GM12878 (cell line): Measurements from ENCODE around the gene AP4S1. TPM values are rescaled to one million over a fixed set of nuclear protein-coding genes. Genes with fewer than 3 reads are reported as not detected.
"Not testable (repeated sequence)": the region's sequence is repeated elsewhere in the genome, so short reads cannot be mapped to it uniquely, and the experiment has no call there.

Experiments
- ATAC-seq: fragments of 200-7000 bp; cut with Tn5 transposase; 3 replicates; pipeline ENCODE4 v1.9.1; 2020; ENCODE audit warnings: mild to moderate bottlenecking, moderate library complexity
- BruUV-seq: library from RNA; stranded (reverse); fragments of 400-500 nt; replicated peaks from 2 replicates; lab custom pipeline; 2021; lab: Mats Ljungman, UMichigan
- CTCF ChIA-PET: fragments of 300-600 bp; sonication (Branson Sonifier 250); formaldehyde crosslinking; extraction: SDS; loops from one replicate; lab custom pipeline; 2021; ENCODE audit warnings: inconsistent platforms; lab: Yijun Ruan, JAX
- POLR2A ChIA-PET: fragments of 350-600 bp; formaldehyde crosslinking; extraction: SDS; loops from one replicate; lab custom pipeline; 2021; ENCODE audit warnings: inconsistent platforms; lab: Charles Lee
- RAD21 ChIA-PET: fragments of 300-600 bp; sonication (Branson Sonifier 250); formaldehyde crosslinking; loops from one replicate; lab custom pipeline; 2023; ENCODE audit warnings: antibody characterized with exemption; ENCODE audit not compliant: unreplicated experiment; lab: Charles Lee
- SMC1A ChIA-PET: fragments of 300-600 bp; sonication (Branson Sonifier 250); formaldehyde crosslinking; loops from one replicate; lab custom pipeline; 2023; ENCODE audit not compliant: unreplicated experiment, uncharacterized antibody; lab: Charles Lee
- DNase-seq: peaks from one replicate; pipeline ENCODE4 v3.0.0-alpha.2; 2011; ENCODE audit warnings: low read depth, low spot score
- FAIRE-seq: peaks from 3 replicates; lab custom pipeline; 2011; peaks lifted over from hg19 to GRCh38; lab: Jason Lieb, UNC
- H2AFZ ChIP-seq: 2 replicates; pipeline ENCODE4 v1.6.0; 2011; ENCODE audit warnings: low read depth, low read length, control low read depth; ENCODE audit not compliant: control insufficient read depth
- H3K27ac ChIP-seq: 2 replicates; pipeline ENCODE4 v1.5.1; 2011; ENCODE audit warnings: control low read depth; ENCODE audit not compliant: control insufficient read depth, insufficient read depth
- H3K27me3 ChIP-seq, 2 experiments: replicated peaks in 1 of 2; 2 replicates each; pipeline versions ENCODE4 v1.6.0 to v1.6.1; 2011; ENCODE audit warnings: low read length in 1 of 2; ENCODE audit not compliant: control insufficient read depth in 2 of 2, insufficient read depth in 2 of 2
- H3K36me3 ChIP-seq, 2 experiments: 2 replicates each; pipeline ENCODE4 v1.5.1; 2011; ENCODE audit warnings: low read length in 1 of 2; ENCODE audit not compliant: control insufficient read depth in 2 of 2, insufficient read depth in 2 of 2
- H3K4me1 ChIP-seq: 2 replicates; pipeline ENCODE4 v1.6.1; 2011; ENCODE audit warnings: mild to moderate bottlenecking, low read length, moderate library complexity, mixed read lengths; ENCODE audit not compliant: control insufficient read depth, insufficient read depth
- H3K4me2 ChIP-seq: 2 replicates; pipeline ENCODE4 v1.6.0; 2011; ENCODE audit warnings: control low read depth; ENCODE audit not compliant: control insufficient read depth, insufficient read depth
- H3K4me3 ChIP-seq: fragments of 200-600 bp; sonication (generic); 2 replicates; pipeline ENCODE4 v1.5.1; 2016
- H3K79me2 ChIP-seq: 2 replicates; pipeline ENCODE4 v1.6.0; 2011; ENCODE audit warnings: low read length; ENCODE audit not compliant: control insufficient read depth, insufficient read depth
- H3K9ac ChIP-seq: 2 replicates; pipeline ENCODE4 v1.8.0; 2011; ENCODE audit warnings: low read length, control low read depth, mixed read lengths; ENCODE audit not compliant: control insufficient read depth, insufficient read depth
- H3K9me3 ChIP-seq: replicated peaks from 3 replicates; pipeline ENCODE4 v1.5.1; 2011; ENCODE audit warnings: mild to moderate bottlenecking, low read length; ENCODE audit not compliant: control insufficient read depth, insufficient read depth
- H4K20me1 ChIP-seq: 2 replicates; pipeline ENCODE4 v1.6.0; 2011; ENCODE audit not compliant: control insufficient read depth, insufficient read depth
- CREM ChIP-seq: IDR thresholded peaks from 2 replicates; pipeline ENCODE4 v1.6.1; 2014; ENCODE audit warnings: antibody characterized with exemption, low read depth
- HCFC1 ChIP-seq: fragments of 150-350 bp; IDR thresholded peaks from 2 replicates; pipeline ENCODE4 v1.6.1; 2014; ENCODE audit warnings: low read length
- IKZF1 ChIP-seq: fragments of 450-650 bp; conservative IDR thresholded peaks from 2 replicates; pipeline ENCODE4 v1.6.1; 2017; ENCODE audit warnings: antibody characterized with exemption, mild to moderate bottlenecking
- MTA2 ChIP-seq: fragments of 450-650 bp; IDR thresholded peaks from 2 replicates; pipeline ENCODE4 v1.6.1; 2016; ENCODE audit warnings: low read depth, mild to moderate bottlenecking, moderate library complexity
- MYB ChIP-seq: fragments of 150-350 bp; IDR thresholded peaks from 2 replicates; pipeline ENCODE4 v1.6.1; 2014; ENCODE audit warnings: mild to moderate bottlenecking, low read depth, low read length, borderline replicate concordance
- NBN ChIP-seq: fragments of 450-650 bp; IDR thresholded peaks from 2 replicates; pipeline ENCODE4 v1.6.1; 2016
- NR2C2 ChIP-seq: IDR thresholded peaks from 2 replicates; pipeline ENCODE4 v1.6.1; 2011; ENCODE audit warnings: borderline replicate concordance, low read depth; ENCODE audit not compliant: control insufficient read depth, insufficient read length
- SUZ12 ChIP-seq: fragments of 200-600 bp; sonication (generic); IDR thresholded peaks from one replicate; pipeline ENCODE4 v1.6.1; 2018; ENCODE audit warnings: antibody characterized with exemption, mild to moderate bottlenecking; ENCODE audit not compliant: unreplicated experiment
- TCF12 ChIP-seq: IDR thresholded peaks from 2 replicates; pipeline ENCODE4 v1.6.1; 2011; ENCODE audit warnings: low read depth, mild to moderate bottlenecking, low read length
- WGBS: methylation state at CpG from one replicate; pipeline ENCODE4 v1.1.6; 2016; ENCODE audit warnings: low lambda C conversion rate; ENCODE audit not compliant: insufficient replicate concordance, insufficient coverage; ENCODE audit errors: missing lambda C conversion rate; 5-methylcytosine and 5-hydroxymethylcytosine counted together
- in situ Hi-C: fragments of 300-500 bp; cut with MboI; formaldehyde crosslinking; loops from 9 replicates; pipeline ENCODE4 v1.14.3; 2018; ENCODE audit warnings: mixed read lengths
- intact Hi-C: fragments of 100-400 bp; cut with micrococcal nuclease; formaldehyde crosslinking; loops from one replicate; pipeline ENCODE4 v1.14.2; 2022; ENCODE audit not compliant: unreplicated experiment
- polyA plus RNA-seq, 11 experiments: library from polyadenylated mRNA; depleted of rRNA in 4 of 11; unstranded in 6 of 11; stranded (reverse) in 5 of 11; fragments of >200 nt; fragmentation: Nextera tagmentation in 4 of 11; fragmentation: Illumina TruSeq in 1 of 11; extraction: Ambion mirVana in 4 of 11; extraction: Trizol in 1 of 11; gene quantifications; 1 replicate in 1 of 11; 2 replicates in 10 of 11; pipeline versions ENCODE4 v1.2.1 to v1.2.3, GENCODE V29; 2011 to 2016; ENCODE audit warnings: inconsistent platforms in 2 of 11, missing spikeins in 2 of 11, low read depth in 1 of 11
- total RNA-seq, 4 experiments: library from RNA; depleted of rRNA in 3 of 4; stranded (reverse); fragments of >200 nt in 3 of 4; fragmentation: Illumina TruSeq in 1 of 4; extraction: Trizol in 1 of 4; gene quantifications; 2 replicates each; pipeline versions ENCODE4 v1.2.1 to v1.2.3, GENCODE V29; 2013 to 2021
- TF ChIP-seq, protein P1 (sequence below): fragments of 450-650 bp; formaldehyde crosslinking; IDR thresholded peaks from 2 replicates; pipeline ENCODE4 v1.4.0; 2022; ENCODE audit warnings: mild to moderate bottlenecking, moderate library complexity

The AP4S1 gene
- total and polyA plus RNA-seq, 10 of the 15 experiments (the other 5 are each of a cell fraction or from before 2014, with no cell fraction given): 3.6 to 9.0 (median 5.7) TPM

DNA sequence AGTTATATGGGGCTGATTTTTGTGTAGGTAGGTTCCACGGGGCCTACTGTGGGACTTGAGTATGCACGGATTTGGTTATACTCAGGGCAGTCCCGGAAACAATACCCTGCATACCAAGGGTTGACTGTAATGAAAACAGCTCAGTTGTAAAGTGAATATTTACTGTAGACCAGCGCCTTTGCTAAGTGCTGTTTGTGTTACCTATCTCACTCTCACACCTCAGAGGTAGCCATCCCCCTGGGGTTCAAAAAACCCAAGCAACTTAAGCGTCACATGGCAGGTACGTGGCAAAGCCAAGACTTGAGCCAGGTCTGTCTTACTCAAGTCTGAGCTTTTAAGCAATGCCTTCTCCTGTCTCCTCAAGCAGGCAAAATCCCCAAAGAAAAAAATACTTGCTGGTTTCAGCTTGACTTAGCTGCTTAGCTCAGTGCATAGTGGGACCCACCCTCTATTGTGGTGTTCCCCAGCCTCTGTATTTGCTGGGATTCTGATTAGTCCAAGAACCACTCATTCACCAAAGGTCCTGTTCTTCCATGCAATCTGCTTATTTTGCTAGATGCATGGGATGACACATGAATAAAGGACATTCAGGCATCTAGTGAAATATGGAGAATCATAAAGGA, 34.9 kb downstream of the AP4S1 start:
- Histone ChIP-seq H4K20me1 (no peaks in the 10 kb centered on the region), H3K4me2 (no peak overlapping the region), H3K27ac (no peak overlapping the region), H3K9me3 (no peaks in the 10 kb centered on the region), H3K79me2 (no peaks in the 10 kb centered on the region), H2AFZ (no peak overlapping the region), H3K4me1 (no peaks in the 10 kb centered on the region), H3K9ac (no peak overlapping the region), H3K36me3 (no peaks in the 10 kb centered on the region), H3K27me3 (no peaks in the 10 kb centered on the region), H3K4me3 (no peak overlapping the region)
- ChIA-PET CTCF (interaction anchor here (1.2 kb wide), 1 partner anchor 80 kb away, joined by 3 read pairs; no protein-coding TSS in a partner anchor), POLR2A (no interaction called here), RAD21 (interaction anchor here (1.0 kb wide), 1 partner anchor 81 kb away, joined by 3 read pairs; no protein-coding TSS in a partner anchor), SMC1A (no interaction called here)
- intact Hi-C loops: no loop called here
- TF ChIP-seq HCFC1 (no peak), NR2C2 (no peak), SUZ12 (no peak), TCF12 (no peak), IKZF1 (no peak), MYB (no peak), NBN (no peak), MTA2 (no peak), CREM (no peak)
- TF ChIP-seq, protein P1, sequence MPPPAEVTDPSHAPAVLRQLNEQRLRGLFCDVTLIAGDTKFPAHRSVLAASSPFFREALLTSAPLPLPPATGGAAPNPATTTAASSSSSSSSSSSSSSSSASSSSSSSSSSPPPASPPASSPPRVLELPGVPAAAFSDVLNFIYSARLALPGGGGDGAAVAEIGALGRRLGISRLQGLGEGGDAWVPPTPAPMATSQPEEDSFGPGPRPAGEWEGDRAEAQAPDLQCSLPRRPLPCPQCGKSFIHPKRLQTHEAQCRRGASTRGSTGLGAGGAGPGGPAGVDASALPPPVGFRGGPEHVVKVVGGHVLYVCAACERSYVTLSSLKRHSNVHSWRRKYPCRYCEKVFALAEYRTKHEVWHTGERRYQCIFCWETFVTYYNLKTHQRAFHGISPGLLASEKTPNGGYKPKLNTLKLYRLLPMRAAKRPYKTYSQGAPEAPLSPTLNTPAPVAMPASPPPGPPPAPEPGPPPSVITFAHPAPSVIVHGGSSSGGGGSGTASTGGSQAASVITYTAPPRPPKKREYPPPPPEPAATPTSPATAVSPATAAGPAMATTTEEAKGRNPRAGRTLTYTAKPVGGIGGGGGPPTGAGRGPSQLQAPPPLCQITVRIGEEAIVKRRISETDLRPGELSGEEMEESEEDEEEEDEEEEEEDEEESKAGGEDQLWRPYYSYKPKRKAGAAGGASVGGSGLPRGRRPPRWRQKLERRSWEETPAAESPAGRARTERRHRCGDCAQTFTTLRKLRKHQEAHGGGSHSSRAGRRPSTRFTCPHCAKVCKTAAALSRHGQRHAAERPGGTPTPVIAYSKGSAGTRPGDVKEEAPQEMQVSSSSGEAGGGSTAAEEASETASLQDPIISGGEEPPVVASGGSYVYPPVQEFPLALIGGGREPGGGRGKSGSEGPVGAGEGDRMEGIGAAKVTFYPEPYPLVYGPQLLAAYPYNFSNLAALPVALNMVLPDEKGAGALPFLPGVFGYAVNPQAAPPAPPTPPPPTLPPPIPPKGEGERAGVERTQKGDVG: no peak
- DNase-seq (no peak), ATAC-seq (no peak), FAIRE-seq (no peak)
- in situ Hi-C loops: no loop called here
- no TSS peak for BruUV-seq
- WGBS: 64% methylated on average over 6 of the region's 6 CpGs

DNA sequence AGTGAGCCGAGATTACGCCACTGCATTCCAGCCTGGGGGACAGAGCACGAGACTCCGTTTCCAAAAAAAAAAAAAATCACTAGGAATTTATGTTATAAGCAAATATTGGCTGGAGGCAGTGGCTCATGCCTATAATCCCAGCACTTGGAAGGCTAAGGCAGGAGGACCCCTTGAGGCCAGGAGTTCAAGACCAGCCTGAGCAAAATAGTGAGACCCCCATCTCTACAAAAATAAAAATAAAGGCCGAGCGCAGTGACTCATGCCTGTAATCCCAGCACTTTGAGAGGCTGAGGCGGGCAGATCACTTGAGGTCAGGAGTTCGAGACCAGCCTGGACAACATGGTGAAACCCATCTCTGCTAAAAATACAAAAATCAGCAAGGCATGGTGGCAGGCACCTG, 37.5 kb downstream of the AP4S1 start:
- in situ Hi-C loops, BruUV-seq, H3K36me3 ChIP-seq, ATAC-seq, intact Hi-C loops, FAIRE-seq, CTCF ChIA-PET, RAD21 ChIA-PET, H3K9me3 ChIP-seq, DNase-seq, H3K4me1 ChIP-seq, H4K20me1 ChIP-seq, H3K9ac ChIP-seq, H3K4me2 ChIP-seq, SMC1A ChIA-PET, H2AFZ ChIP-seq, H3K27me3 ChIP-seq, H3K4me3 ChIP-seq, H3K27ac ChIP-seq, H3K79me2 ChIP-seq: not testable (repeated sequence)
- POLR2A ChIA-PET: interaction anchor here (0.6 to 0.7 kb wide), 2 partner anchors 24 to 132 kb away, joined by 3 to 5 read pairs; no protein-coding TSS in a partner anchor
- 90% methylated on average over 8 of the region's 8 CpGs for WGBS
